ENCODE data around the gene GRAMD1A. TPM values are rescaled to one million over a fixed set of nuclear protein-coding genes. Genes with fewer than 3 reads are reported as not detected.
"Not testable (repeated sequence)": the region's sequence is repeated elsewhere in the genome, so short reads cannot be mapped to it uniquely, and the experiment has no call there.

GRAMD1A gene
- total and polyA plus RNA-seq, 2 of the 8 experiments (the other 6 are each of a cell fraction or from before 2014, with no cell fraction given), result 113 to 154 TPM

- H2BK20ac ChIP-seq (ENCODE audit: low read length); DNase-seq (ENCODE audit: low read depth in 1 of 2, low spot score in 2 of 2); H3K9ac ChIP-seq (replicated peaks in 1 of 4; ENCODE audit: extremely low read depth in 1 of 4, low read depth in 3 of 4, low read length in 3 of 4); H2BK15ac ChIP-seq (ENCODE audit: low read length); H3K23ac ChIP-seq (ENCODE audit: insufficient read length); H4K8ac ChIP-seq (ENCODE audit: extremely low read depth, insufficient read depth, low read length); H3K4me2 ChIP-seq (ENCODE audit: insufficient read depth in 1 of 2, low read depth in 2 of 2, low read length in 2 of 2); H3K27ac ChIP-seq (ENCODE audit: low read depth, low read length); H2BK120ac ChIP-seq (replicated peaks; ENCODE audit: low read depth, low read length); H3K18ac ChIP-seq (ENCODE audit: extremely low read depth, low read length); FAIRE-seq; H4K91ac ChIP-seq (replicated peaks; ENCODE audit: insufficient read length, low read length); H3K79me1 ChIP-seq (ENCODE audit: low read depth, low read length); H4K5ac ChIP-seq (ENCODE audit: insufficient read length, low read depth, low read length); H2BK5ac ChIP-seq (ENCODE audit: low read depth, low read length); H3K56ac ChIP-seq (replicated peaks; ENCODE audit: insufficient read length, low read depth, low read length); H3K4ac ChIP-seq (replicated peaks; ENCODE audit: insufficient read length, low read depth, low read length); H3K79me2 ChIP-seq (ENCODE audit: control insufficient read depth in 1 of 2, insufficient read depth in 2 of 2, low read length in 2 of 2); H3K14ac ChIP-seq (ENCODE audit: insufficient read length); H2AK5ac ChIP-seq (ENCODE audit: low read depth, low read length); H2BK12ac ChIP-seq (ENCODE audit: low read depth, low read length); H3K23me2 ChIP-seq (ENCODE audit: low read depth, low read length); H2AFZ ChIP-seq (ENCODE audit: low read length); H3K9me3 ChIP-seq (ENCODE audit: insufficient read depth in 2 of 2, low read depth in 1 of 2, low read length in 1 of 2); H3K4me1 ChIP-seq (replicated peaks in 1 of 4; ENCODE audit: control insufficient read depth in 3 of 4, insufficient read depth in 4 of 4, low read length in 3 of 4); H3K4me3 ChIP-seq (ENCODE audit: extremely low read depth in 1 of 4, insufficient read depth in 2 of 4, low read depth in 3 of 4, low read length in 4 of 4): not testable (repeated sequence)
- POLR2A ChIA-PET (ENCODE audit: partially characterized antibody), result interaction anchor here (0.6 to 24.8 kb wide), 6 partner anchors 11 to 38 kb away, joined by 3 to 366 read pairs (median 6); partner anchors contain the start of gene GRAMD1A
- Histone ChIP-seq H3K36me3 (ENCODE audit: control insufficient read depth in 2 of 4, insufficient read depth in 4 of 4, low read length in 3 of 4) (peaks cover 17 to 45% (median 33%) of the 10 kb centered on the region in 4 experiments), H3K27me3 (replicated peaks in 1 of 4; ENCODE audit: control insufficient read depth in 3 of 4, extremely low read depth in 1 of 4, insufficient read depth in 3 of 4, low read length in 3 of 4) (peaks cover 4 to 32% (median 28%) of the 10 kb centered on the region in 4 experiments), H4K20me1 (replicated peaks in 1 of 2; ENCODE audit: control insufficient read depth in 1 of 2, insufficient read depth in 2 of 2, low read length in 2 of 2) (peaks cover 7 to 18% of the 10 kb centered on the region in 2 experiments)
- WGBS, 2 experiments (ENCODE audit: extremely low coverage in 1 of 2, insufficient coverage in 1 of 2, insufficient read length in 1 of 2, insufficient replicate concordance in 2 of 2, low coverage in 1 of 2, low lambda C conversion rate in 2 of 2, missing lambda C conversion rate in 1 of 2), result 78% methylated on average over 3 of the region's 3 CpGs; no CpG with 5 or more reads in 1 of the 2 experiments
- CTCF ChIA-PET (ENCODE audit: partially characterized antibody), result interaction anchor here (0.9 to 1.7 kb wide), 4 partner anchors 15 to 56 kb away, joined by 3 to 7 read pairs (median 6); no protein-coding TSS in a partner anchor
Measured at GRCh38 chr19:35028600-35028885, 28.4 kb downstream of the GRAMD1A start.

- not testable (repeated sequence) for H3K4ac ChIP-seq (replicated peaks; ENCODE audit: insufficient read length, low read depth, low read length); H3K9ac ChIP-seq (replicated peaks in 1 of 4; ENCODE audit: extremely low read depth in 1 of 4, low read depth in 3 of 4, low read length in 3 of 4); H2BK12ac ChIP-seq (ENCODE audit: low read depth, low read length); H3K14ac ChIP-seq (ENCODE audit: insufficient read length); FAIRE-seq; H4K8ac ChIP-seq (ENCODE audit: extremely low read depth, insufficient read depth, low read length); H3K18ac ChIP-seq (ENCODE audit: extremely low read depth, low read length); H3K9me3 ChIP-seq (ENCODE audit: insufficient read depth in 2 of 2, low read depth in 1 of 2, low read length in 1 of 2); H3K27ac ChIP-seq (ENCODE audit: low read depth, low read length); H2BK15ac ChIP-seq (ENCODE audit: low read length); H2BK20ac ChIP-seq (ENCODE audit: low read length); H2BK120ac ChIP-seq (replicated peaks; ENCODE audit: low read depth, low read length); H3K79me1 ChIP-seq (ENCODE audit: low read depth, low read length); H2BK5ac ChIP-seq (ENCODE audit: low read depth, low read length); H3K23me2 ChIP-seq (ENCODE audit: low read depth, low read length); H3K4me3 ChIP-seq (ENCODE audit: extremely low read depth in 1 of 4, insufficient read depth in 2 of 4, low read depth in 3 of 4, low read length in 4 of 4); H2AK5ac ChIP-seq (ENCODE audit: low read depth, low read length); H3K4me1 ChIP-seq (replicated peaks in 1 of 4; ENCODE audit: control insufficient read depth in 3 of 4, insufficient read depth in 4 of 4, low read length in 3 of 4); H2AFZ ChIP-seq (ENCODE audit: low read length); H3K23ac ChIP-seq (ENCODE audit: insufficient read length); DNase-seq (ENCODE audit: low read depth in 1 of 2, low spot score in 2 of 2); H4K91ac ChIP-seq (replicated peaks; ENCODE audit: insufficient read length, low read length); H3K56ac ChIP-seq (replicated peaks; ENCODE audit: insufficient read length, low read depth, low read length); H4K5ac ChIP-seq (ENCODE audit: insufficient read length, low read depth, low read length); H3K79me2 ChIP-seq (ENCODE audit: control insufficient read depth in 1 of 2, insufficient read depth in 2 of 2, low read length in 2 of 2)
- peaks cover 4 to 32% (median 28%) of the 10 kb centered on the region in 4 experiments for H3K27me3 ChIP-seq (replicated peaks in 1 of 4; ENCODE audit: control insufficient read depth in 3 of 4, extremely low read depth in 1 of 4, insufficient read depth in 3 of 4, low read length in 3 of 4)
- ChIA-PET CTCF (ENCODE audit: partially characterized antibody) (interaction anchor here (0.9 kb wide), 1 partner anchor 21 kb away, joined by 3 read pairs; no protein-coding TSS in a partner anchor), POLR2A (ENCODE audit: partially characterized antibody) (interaction anchor here (0.7 to 24.8 kb wide), 9 partner anchors 10 to 190 kb away, joined by 3 to 366 read pairs (median 4); partner anchors contain the start of genes GRAMD1A, HPN and ZNF792)
- H4K20me1 ChIP-seq (replicated peaks in 1 of 2; ENCODE audit: control insufficient read depth in 1 of 2, insufficient read depth in 2 of 2, low read length in 2 of 2), result peaks cover 7 to 13% of the 10 kb centered on the region in 2 experiments
- WGBS, 2 experiments (ENCODE audit: extremely low coverage in 1 of 2, insufficient coverage in 1 of 2, insufficient read length in 1 of 2, insufficient replicate concordance in 2 of 2, low coverage in 1 of 2, low lambda C conversion rate in 2 of 2, missing lambda C conversion rate in 1 of 2), result 72% methylated on average over 9 of the region's 11 CpGs; no CpG with 5 or more reads in 1 of the 2 experiments
- H3K36me3 ChIP-seq (ENCODE audit: control insufficient read depth in 2 of 4, insufficient read depth in 4 of 4, low read length in 3 of 4), result peaks cover 11 to 37% (median 26%) of the 10 kb centered on the region in 4 experiments
- H3K4me2 ChIP-seq (ENCODE audit: insufficient read depth in 1 of 2, low read depth in 2 of 2, low read length in 2 of 2), result peak overlapping the region; percentile 77 to 95; a peak in 2 of 4 replicates
Measured at GRCh38 chr19:35029275-35029736, 29.2 kb downstream of the GRAMD1A start.

All from H1 (cell line).